Activated effector memory CD4-positive, alpha-beta T cell treated with Interleukin-2 at 50 U/mL for 16 hours (primary cell): ENCODE data around the gene DAPP1.
"Not testable (repeated sequence)": the region's sequence is repeated elsewhere in the genome, so short reads cannot be mapped to it uniquely, and the experiment has no call there.

Source experiments
- DNase-seq: peaks from one replicate; pipeline ENCODE4 v3.0.0-alpha.2; 2020

DAPP1 gene

DNA sequence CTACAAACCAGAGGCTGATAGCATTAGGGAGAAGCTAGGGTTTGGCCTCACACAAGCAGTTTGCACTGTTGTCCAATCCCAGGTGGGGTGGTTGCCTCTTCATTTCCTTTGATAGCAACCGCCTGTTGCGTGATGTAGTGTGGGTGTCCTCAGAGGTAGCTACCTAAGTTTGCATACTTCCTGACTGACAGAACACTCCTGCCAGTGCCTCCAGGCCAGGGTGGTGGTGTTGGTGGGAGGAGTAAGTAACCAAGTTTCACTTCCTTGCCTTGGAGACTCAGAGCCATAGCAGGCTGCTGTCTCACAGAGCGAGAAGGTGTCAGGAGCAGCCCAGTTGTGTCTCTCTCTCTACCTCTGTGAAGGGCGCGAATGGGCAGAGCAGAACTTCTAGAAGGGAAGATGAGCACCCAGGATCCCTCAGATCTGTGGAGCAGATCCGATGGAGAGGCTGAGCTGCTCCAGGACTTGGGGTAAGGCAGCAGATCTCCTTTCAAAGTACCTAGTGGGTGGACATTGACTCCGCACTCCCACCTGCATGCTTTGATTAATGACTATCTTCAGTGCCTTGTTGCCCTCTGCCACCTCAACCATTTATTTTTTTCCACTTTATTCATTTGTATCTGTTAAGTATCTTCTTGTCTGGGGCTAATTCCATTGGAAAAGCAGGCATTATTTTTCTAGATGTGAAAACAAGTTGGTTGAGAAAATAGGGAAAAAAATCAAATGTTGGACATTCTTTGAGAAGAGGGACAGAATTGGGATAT, at the start of gene DAPP1:
Gene DAPP1 (plus strand): TSS at position 283 of the 764 bp plus-strand sequence. CDS start 87 bp downstream, at position 370.
- DNase-seq, result peak; percentile 74

- DNase-seq, result not testable (repeated sequence)
Observed at GRCh38 chr4:99770842-99771241, 45.8 kb upstream of the DAPP1 start.

GRCh38 chr4:99783940-99784339, 32.7 kb upstream of the DAPP1 start:
- DNase-seq, result no peak

GRCh38 chr4:99784842-99785241, 31.8 kb upstream of the DAPP1 start:
- no peak for DNase-seq

DNA sequence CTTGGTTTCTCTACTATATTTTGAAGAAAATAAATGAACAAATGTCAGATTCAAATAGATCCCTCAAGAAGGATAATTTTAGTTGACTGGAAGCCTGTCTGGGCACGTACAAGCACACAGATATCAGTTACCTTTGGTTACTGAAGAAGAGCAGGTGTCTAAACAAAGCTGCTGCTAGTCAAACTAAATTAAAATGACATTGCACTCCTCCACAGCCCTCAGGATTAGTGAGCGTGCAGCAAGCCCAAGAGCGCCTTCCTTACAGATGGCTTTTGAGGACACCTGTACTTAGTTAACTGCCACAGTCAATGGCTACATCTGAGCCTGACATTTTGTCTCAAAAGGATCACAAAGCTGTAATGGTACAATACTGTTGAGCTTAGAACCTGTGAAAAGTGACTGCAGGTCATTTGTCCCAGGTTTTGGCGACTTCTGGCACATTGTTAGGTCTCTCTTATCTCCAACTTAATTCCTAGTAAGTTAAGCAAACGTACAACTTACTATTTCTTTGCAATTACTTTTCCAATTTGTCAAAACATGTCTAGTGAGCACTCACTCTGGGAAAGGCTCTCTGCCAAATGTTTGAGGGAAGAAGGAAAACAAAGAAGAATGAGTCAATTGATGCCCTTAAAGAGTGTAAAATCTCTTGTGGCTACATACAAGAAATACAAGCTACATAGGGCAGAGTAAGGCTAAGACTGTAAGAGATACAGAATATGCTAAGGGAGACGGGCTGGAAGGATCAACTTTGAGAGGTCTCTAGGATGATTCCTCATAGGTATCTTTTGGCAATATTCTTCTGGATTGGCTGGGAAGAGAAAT, 25.6 kb upstream of the DAPP1 start:
- DNase-seq, result no peak

DNA sequence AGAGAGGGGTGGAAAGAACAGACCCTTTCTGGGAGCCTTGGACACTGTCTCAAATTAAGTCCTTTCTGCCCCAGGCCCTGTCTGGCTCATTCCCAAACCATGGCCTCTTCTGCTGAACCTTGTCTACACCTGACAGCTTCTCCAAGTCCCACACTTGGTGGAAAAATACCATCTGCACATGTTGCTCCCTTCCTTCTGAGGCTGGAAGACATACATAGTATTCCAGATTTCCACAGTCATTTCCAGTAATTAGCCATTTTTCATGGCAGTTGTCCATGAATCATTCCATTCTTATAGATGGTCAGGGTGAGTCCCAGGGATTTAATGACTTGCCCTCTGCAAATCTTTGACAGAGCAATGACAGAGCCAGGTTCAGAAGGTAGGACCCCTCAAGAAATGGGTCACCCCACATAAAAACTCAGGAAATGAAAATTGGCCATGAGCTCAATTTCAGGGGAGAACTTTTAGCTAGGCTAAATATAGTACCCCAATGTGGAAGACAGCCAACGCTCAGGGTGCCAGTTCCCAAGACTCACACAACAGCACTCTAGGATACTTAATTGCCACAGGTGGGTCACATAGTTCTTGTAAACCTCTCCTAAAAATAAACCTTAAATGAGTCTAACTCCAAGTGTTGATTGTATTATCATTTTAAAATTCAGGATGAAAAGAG, 16.2 kb upstream of the DAPP1 start:
- no peak for DNase-seq

DNA sequence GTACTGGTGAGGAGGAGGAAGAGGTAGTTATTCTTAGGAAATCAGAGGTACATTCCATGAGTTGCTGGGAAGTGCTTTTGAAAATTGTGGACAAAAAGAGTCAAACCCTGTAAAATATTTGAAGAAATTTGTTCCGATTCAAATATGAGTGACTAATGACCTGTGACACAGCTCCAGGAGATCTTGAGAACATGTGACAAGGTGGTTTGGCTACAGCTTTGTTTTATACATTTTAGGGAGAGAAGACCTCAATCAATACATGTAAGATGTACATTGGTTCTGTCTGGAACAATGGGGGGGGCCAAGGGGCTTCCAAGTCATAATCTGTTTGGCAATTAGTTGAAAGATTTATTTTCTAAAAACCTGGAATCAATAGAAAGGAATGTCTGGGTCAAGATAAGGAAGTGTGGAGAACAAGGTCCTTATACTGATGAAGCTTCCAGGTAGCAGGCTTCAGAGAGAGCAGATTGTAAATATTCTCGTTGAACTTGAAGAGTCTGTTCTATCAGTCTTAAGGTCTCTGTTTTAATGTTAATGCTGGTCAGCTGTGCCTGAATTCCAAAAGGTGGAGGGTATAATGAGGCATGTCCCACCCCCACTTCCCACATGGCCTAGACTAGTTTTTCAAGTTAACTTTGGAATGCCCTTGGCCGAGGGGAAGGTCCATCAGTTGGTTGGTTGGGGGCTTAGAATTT, 15.5 kb upstream of the DAPP1 start:
- DNase-seq, result no peak

DNA sequence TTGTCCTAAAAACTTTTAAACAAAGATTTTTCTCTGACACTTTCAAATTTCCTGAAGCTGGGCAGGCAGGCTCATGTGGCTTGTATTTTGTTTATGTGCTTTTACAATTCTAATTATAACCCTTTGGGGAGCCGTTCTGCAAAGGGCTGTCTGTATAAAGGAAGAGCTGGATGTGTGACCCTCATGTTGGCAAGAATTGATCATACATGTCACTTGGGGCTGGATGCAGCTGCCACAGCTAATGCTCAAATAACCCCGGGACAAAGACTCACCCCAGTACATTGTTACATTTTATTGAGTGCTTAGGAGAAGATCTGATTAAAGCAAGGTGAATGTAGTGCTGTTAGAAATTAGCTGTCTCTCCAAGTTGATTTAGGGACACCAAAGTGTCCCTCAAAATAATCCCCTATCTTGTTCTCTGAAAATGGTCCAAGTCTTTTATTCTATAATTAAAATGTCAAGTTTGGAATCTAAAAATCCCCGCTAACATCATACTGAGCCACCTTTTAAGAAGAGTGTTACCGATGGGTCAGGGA, 13.0 kb upstream of the DAPP1 start:
- DNase-seq, result no peak

GRCh38 chr4:99806545-99806944, 10.1 kb upstream of the DAPP1 start:
- no peak for DNase-seq

- DNase-seq, result no peak
Observed at GRCh38 chr4:99807666-99808065, 9.0 kb upstream of the DAPP1 start.

DNA sequence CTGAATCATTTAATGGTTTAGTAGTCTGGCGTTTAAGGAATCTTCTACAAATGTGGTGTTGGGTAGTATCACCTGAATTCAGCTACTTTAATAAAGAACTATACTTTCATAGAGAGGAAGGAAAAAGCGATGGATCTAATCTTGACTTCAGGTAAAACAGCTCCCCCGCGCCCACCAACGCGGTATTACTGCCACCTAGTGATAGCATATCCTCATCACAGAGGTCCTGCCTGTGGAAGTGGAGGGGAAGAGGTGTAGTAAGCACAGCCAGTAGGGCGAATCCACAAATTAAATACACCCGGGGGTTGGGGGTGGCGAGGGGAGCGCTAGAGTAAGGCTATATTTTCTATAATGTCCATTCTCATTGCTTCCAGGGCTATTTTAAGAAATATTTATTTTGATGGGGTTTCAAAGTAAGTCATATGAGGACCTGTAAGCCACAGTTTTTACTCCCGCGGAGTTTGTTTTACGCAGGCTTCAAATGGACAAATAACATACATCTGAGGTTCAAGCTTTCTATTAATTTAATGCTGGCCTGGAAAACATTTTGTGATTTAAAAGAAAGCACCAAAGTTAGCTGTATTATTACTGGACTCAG, 8.3 kb upstream of the DAPP1 start:
- DNase-seq, result peak; percentile 65

DNA sequence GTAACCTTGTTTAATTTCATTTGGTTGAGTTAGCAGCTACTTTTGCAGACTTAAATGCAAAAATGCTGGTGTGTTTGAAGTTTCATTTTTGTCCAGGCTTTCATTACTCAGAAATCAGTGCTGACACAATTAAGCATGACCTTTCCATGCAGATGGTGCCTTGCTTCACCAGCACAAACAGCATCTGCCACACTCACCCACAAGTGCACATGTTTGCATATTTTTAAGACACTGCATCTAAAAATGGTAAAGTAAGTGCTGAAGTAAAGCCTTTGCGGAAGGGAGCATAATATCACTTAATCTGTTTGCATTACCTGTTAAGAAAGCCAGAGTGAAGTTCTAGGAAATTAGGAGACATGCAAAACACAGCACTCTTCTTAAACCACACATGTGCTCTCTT, 7.3 kb upstream of the DAPP1 start:
- no peak for DNase-seq

DNA sequence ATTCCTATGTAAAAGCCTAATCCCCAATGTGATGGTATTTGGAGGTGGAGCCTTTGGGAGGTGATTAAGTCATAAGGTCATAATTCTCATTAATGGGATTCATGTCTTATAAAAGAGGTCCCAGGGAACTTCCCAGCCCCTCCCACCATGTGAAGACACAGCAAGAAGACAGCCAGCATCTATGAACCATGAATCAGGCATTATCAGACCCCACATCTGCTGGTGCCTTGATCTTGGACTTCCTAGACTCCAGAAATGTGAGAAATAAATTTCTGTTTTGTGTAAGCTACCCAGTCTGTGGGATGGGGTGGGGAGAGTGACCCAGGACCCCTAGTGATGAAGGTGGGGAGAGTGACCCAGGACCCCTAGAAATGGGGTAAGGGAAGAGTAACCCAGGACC, 6.1 kb upstream of the DAPP1 start:
- DNase-seq, result no peak

- no peak for DNase-seq
Observed at GRCh38 chr4:99811117-99811516, 5.5 kb upstream of the DAPP1 start.

- DNase-seq, result no peak
Observed at GRCh38 chr4:99811850-99812249, 4.8 kb upstream of the DAPP1 start.

DNA sequence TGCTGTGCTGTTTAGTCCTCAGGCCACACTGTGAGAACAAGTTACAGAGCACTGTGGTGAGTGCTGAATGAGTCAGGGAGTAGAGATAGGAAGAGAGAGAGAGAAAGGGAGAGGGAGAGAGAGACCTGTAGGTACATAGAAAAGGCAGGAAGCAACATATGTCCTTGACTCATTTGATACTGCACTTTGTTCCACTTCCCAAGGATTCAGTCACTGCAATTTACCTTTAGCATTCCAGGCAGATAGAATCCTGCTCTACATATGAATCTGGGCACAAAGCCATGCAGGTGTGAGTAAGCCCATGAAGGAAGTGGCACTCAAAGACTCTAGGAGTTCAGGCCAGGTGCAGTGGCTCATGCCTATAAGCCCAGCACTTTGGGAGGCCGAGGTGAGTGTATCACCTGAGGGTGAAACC, 1.0 kb upstream of the DAPP1 start:
- no peak for DNase-seq

- DNase-seq, result no peak
Observed at GRCh38 chr4:99817309-99817890, 773 bp downstream of the DAPP1 start.

- no peak for DNase-seq
Observed at GRCh38 chr4:99818661-99819060, 2.0 kb downstream of the DAPP1 start.

DNA sequence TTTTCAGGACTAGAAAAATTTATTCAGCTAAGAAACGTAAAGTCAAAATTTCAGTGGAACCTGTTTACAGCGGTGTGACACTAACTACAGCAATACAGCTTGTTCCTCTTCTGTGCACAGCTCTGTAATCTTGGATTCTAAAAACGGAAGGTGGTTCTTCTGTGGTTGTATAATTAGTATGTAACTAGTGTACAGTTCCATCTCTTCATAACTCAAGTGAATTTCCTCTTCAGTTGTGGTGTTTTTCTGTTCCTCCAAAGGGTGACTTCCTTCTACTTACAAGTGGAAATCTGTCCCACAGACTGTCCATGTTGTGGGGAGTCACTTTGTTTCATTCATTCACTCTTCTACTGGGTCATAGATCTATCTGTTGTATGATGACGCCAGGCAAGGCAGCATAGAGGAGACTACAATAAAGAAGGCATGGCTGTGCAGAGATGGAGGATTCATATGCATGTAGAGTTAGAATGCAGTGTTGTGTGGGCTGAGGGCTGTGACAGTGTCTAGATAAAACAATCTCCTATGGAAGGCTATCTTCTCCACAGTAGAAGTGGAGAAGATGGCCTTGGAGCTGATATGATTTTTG, 5.4 kb downstream of the DAPP1 start:
- no peak for DNase-seq

DNA sequence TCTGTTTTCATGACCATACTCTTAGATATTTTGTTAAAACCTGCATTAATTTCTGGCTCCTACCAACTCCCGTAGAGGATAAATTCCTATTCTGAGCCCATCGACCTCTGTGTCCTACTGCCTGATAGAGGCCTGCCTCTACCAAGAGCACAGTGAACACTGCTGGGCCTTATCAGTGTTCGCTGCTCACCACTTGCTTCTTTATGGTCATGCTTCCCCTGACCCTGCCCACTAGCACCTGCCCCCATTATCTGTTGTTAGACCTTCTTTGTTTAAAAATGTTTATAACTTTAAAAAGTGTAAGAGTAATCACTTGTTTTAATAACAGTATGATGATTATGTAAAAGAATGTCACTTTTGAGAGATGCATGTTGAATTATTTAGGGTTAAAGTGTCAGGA, 6.1 kb downstream of the DAPP1 start:
- DNase-seq, result no peak

GRCh38 chr4:99824070-99824599, 7.5 kb downstream of the DAPP1 start:
- DNase-seq, result no peak
